KMS-11 (cell line): Measurements from ENCODE around the gene CELF2.

Experiments
- H2AFZ ChIP-seq: fragments of 200-600 bp; sonication (generic); 2 replicates; pipeline ENCODE4 v1.6.1; 2016; ENCODE audit warnings: antibody characterized with exemption, mixed run types, low read depth
- H3K27ac ChIP-seq: fragments of 200-600 bp; sonication (generic); 2 replicates; pipeline ENCODE4 v1.6.1; 2016; ENCODE audit warnings: mild to moderate bottlenecking, mixed run types
- H3K27me3 ChIP-seq: fragments of 200-600 bp; sonication (generic); 2 replicates; pipeline ENCODE4 v1.6.1; 2017; ENCODE audit warnings: mild to moderate bottlenecking, low read depth, mixed run types, moderate library complexity; ENCODE audit not compliant: insufficient read depth
- H3K36me3 ChIP-seq: fragments of 200-600 bp; sonication (generic); 2 replicates; pipeline ENCODE4 v1.6.1; 2017; ENCODE audit warnings: mild to moderate bottlenecking, mixed run types; ENCODE audit not compliant: insufficient read depth
- H3K4me1 ChIP-seq: fragments of 200-600 bp; sonication (generic); 2 replicates; pipeline ENCODE4 v1.6.1; 2016; ENCODE audit warnings: mild to moderate bottlenecking, low read depth, mixed run types; ENCODE audit not compliant: poor library complexity, severe bottlenecking
- H3K4me2 ChIP-seq: fragments of 200-600 bp; sonication (generic); 2 replicates; pipeline ENCODE4 v1.7.0; 2016; ENCODE audit warnings: mild to moderate bottlenecking, mixed run types
- H3K4me3 ChIP-seq: fragments of 200-600 bp; sonication (generic); IDR thresholded peaks from 2 replicates; pipeline ENCODE4 v1.6.1; 2017; ENCODE audit warnings: low read depth, low read length, mixed read lengths; ENCODE audit not compliant: insufficient read depth
- H3K79me2 ChIP-seq: fragments of 200-600 bp; sonication (generic); 2 replicates; pipeline ENCODE4 v1.6.1; 2016; ENCODE audit warnings: low read depth, mixed run types; ENCODE audit not compliant: insufficient read depth
- H3K9ac ChIP-seq: fragments of 200-600 bp; sonication (generic); 2 replicates; pipeline ENCODE4 v1.6.1; 2016; ENCODE audit warnings: mild to moderate bottlenecking, mixed run types
- H4K20me1 ChIP-seq: fragments of 200-600 bp; sonication (generic); 2 replicates; pipeline ENCODE4 v1.6.1; 2016; ENCODE audit warnings: mild to moderate bottlenecking, mixed run types; ENCODE audit not compliant: insufficient read depth
- CTCF ChIP-seq: fragments of 200-600 bp; sonication (generic); conservative IDR thresholded peaks from 2 replicates; pipeline ENCODE4 v1.6.1; 2017; ENCODE audit warnings: low read depth, mild to moderate bottlenecking, antibody characterized with exemption, low read length, moderate library complexity, mixed read lengths

The CELF2 gene

GRCh38 chr10:11354823-11355222 is 337.2 kb downstream of the CELF2 start:
- TF ChIP-seq CTCF, result no peak
- no peaks in the 10 kb centered on the region for H3K4me1 ChIP-seq
- H3K9ac ChIP-seq, result no peak overlapping the region
- no peak overlapping the region for H3K27ac ChIP-seq
- no peaks in the 10 kb centered on the region for H3K27me3 ChIP-seq
- no peak overlapping the region for H2AFZ ChIP-seq
- H4K20me1 ChIP-seq, result no peaks in the 10 kb centered on the region
- no peak overlapping the region for H3K4me2 ChIP-seq
- no peaks in the 10 kb centered on the region for H3K36me3 ChIP-seq
- H3K79me2 ChIP-seq, result no peaks in the 10 kb centered on the region
- no peak overlapping the region for H3K4me3 ChIP-seq

GRCh38 chr10:11355592-11355991 is 337.9 kb downstream of the CELF2 start:
- no peak for TF ChIP-seq CTCF
- Histone ChIP-seq H3K9ac (no peak overlapping the region), H3K36me3 (no peaks in the 10 kb centered on the region), H4K20me1 (no peaks in the 10 kb centered on the region), H3K27ac (no peak overlapping the region), H3K4me1 (no peaks in the 10 kb centered on the region), H2AFZ (no peak overlapping the region), H3K27me3 (no peaks in the 10 kb centered on the region), H3K79me2 (no peaks in the 10 kb centered on the region), H3K4me3 (no peak overlapping the region), H3K4me2 (no peak overlapping the region)

GRCh38 chr10:11357439-11357838 is 339.8 kb downstream of the CELF2 start:
- no peaks in the 10 kb centered on the region for H3K4me1 ChIP-seq
- no peak overlapping the region for H3K4me3 ChIP-seq
- H4K20me1 ChIP-seq, result no peaks in the 10 kb centered on the region
- no peak overlapping the region for H3K27ac ChIP-seq
- H3K36me3 ChIP-seq, result no peaks in the 10 kb centered on the region
- H3K4me2 ChIP-seq, result no peak overlapping the region
- no peaks in the 10 kb centered on the region for H3K27me3 ChIP-seq
- H3K9ac ChIP-seq, result no peak overlapping the region
- no peak overlapping the region for H2AFZ ChIP-seq
- no peak for TF ChIP-seq CTCF
- H3K79me2 ChIP-seq, result no peaks in the 10 kb centered on the region

GRCh38 chr10:11358011-11358410 is 340.3 kb downstream of the CELF2 start:
- no peaks in the 10 kb centered on the region for H3K27me3 ChIP-seq
- no peaks in the 10 kb centered on the region for H3K36me3 ChIP-seq

More at GRCh38 chr10:11358011-11358410, 340.3 kb downstream of the CELF2 start:
- Histone ChIP-seq H3K4me3 (no peak overlapping the region), H3K4me2 (no peak overlapping the region), H3K4me1 (no peaks in the 10 kb centered on the region), H3K9ac (no peak overlapping the region), H2AFZ (no peak overlapping the region), H3K79me2 (no peaks in the 10 kb centered on the region), H4K20me1 (no peaks in the 10 kb centered on the region), H3K27ac (no peak overlapping the region)
- TF ChIP-seq CTCF, result no peak
